UCSD-AML1 (cell line): ENCODE results near the gene DIS3L2.

Experiments
- DNase-seq: peaks from one replicate; lab custom pipeline; 2025; ENCODE audit not compliant: unreplicated experiment; lab: John Stamatoyannopoulos, UW

Gene DIS3L2

DNA sequence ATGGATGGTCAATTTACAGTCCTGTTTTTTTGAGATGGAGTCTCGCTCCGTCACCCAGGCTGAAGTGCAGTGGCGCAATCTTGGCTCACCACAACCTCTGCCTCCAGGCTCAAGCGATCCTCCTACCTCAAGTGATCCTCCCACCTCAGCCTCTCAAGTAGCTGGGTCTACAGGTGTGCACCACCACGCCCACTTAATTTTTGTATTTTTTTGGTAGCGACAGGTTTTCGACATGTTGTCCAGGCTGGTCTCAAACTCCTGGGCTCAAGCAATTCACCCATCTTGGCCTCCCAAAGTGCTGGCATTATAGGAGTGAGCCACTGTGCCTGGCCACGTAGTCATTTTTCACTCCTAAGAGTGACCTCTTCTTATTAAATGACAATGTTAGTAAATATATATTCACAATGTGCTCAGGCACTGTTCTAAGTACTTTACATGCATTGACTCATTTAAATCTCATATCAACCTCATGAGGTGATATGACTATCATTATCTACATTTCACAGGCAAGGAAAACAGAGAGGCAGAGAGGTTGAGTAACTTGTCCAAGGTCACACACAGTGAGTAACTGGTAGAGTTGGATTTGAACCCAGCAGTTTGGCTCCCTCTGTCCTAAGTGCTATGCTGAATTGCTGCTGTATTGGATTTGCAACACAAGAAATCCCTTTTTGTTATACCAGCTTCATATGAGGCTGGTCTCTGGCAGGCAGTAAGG lies 5.6 kb upstream of the DIS3L2 start:
- DNase-seq: no peak

DNA sequence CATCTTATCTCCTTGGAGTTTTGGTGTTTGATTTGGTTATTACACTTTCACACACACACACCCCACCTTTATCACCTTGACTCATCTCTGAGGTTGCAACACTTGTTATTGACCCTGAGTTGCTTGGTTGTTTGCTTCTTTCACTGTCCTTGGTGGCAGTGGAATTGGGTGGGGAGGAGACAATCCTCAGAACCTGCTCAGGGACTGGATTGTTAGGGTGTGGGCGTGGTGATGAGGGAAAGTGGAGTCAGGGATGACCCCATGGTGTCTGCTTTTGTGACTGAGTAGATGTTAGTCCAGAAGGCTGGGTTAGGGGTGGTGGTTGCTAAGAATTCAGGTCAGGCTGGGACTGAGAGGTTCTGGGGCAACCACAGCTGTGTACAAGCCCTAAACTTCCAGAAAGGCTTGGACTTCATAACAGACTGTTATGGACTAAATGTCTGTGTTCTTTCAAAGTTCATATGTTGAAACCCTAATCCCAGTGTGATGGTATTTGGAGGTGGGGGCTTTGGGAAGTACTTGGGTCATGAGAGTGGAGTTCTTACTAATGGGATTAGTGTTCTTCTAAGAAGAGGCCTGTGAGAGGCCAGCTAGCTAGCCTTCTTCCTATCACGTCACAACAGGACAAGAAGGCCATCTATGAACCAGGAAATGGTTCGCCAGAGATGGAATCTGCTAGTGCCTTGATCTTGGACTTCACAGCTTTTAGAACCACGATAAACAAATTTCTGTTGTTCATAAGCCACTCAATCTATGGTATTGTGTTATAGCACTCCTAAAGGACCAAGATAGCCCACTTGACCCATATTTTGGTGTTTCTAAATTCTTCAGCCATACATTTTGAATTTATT lies 3.4 kb upstream of the DIS3L2 start:
- DNase-seq: no peak

DNA sequence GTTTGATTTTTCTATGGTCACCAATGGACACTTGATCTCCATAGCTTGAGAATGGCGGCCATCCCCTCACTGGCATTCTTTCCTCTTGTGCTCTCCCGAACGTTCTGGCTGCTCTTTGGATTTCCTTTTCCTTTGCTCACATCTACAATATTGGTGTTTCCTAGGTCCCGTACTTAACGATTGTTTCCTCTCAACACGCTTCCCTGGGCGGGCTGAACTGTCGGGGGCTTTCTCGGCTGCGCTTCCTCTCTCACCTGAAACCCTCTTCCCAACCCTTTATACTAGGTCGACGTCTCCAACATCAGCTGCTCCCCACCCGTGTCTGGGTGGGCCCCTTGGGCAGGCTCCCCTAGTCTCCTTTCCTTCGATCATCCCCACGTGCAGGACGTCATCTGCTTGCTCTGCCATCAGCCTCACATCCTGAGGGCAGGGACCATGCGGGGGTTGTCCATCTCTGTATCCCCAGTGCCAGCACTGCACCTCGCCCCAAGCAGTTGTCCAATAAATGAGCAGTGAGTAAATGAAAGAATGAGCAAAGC lies 634 bp upstream of the DIS3L2 start:
- no peak for DNase-seq

DNA sequence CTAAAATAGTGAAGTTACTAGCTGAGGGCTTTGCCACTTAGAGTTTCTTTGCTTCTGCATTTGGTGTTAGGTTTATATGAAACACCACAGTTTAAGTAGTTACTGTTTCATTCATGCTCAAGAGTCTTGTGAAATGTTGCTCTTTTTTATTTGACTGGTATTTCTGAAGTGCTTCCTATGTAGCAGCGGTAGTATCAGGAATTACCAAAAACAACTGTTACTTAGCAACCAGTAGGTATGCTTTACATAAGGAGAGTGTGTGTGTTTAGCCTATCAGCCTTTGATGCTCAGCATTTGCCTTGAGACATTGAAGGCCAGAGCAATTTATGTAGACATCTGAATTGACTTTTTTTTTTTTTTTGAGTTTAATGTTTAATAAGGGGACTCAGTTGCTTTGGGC lies 3.6 kb downstream of the DIS3L2 start:
- no peak for DNase-seq

DNA sequence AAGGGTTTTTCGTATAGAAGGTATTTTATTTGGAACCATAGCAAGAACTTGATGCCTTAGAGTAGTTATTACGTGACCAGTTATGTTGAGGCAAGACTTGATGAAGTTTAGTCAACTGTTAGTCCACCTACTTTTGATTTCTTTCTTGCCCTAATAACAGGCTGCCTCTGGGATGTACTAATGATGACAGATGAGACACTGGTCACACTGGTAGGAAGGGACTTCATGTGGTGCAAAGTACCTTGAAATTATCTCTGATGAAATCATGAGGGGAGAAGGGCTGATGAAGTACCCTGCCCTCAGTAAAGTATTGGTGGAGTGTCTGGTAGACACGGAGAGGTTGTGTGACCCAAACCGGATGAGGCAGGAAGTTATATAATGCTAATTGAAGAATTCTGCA lies 5.4 kb downstream of the DIS3L2 start:
- DNase-seq: no peak

DNA sequence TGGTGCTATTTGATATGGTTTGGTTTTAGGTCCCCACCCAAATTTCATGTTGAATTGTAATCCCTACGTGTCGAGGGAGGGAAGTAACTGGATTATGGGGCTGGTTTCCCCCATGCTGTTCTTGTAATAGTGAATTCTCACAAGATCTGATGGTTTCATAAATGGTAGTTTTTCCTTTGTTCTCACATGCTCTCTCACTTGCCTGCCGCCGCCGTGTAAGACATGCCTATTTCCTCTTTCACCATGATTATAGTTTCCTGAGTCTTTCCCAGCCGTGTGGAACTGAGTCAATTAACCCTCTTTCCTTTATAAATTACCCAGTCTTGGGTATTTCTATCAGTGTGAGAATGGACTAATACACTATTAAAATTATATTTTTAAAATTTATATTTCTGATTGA lies 7.3 kb downstream of the DIS3L2 start:
- DNase-seq: no peak

DNA sequence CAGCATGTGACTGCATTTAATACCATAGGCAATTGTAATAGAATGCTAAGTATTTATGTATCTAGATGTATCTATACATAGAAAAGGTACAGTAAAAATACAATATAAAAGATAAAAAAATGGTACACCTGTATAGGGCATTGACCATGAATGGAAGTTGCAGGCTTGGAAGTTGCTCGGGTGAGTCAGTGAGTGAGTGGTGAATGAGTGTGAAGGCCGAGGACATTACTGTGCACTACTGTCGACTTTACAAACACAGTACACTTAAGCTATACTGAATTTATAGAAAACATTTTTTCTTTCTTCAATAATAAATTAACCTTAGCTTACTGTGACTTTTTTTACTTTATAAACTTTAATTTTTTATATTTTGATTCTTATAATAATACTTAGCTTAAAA lies 8.9 kb downstream of the DIS3L2 start:
- DNase-seq: no peak

DNA sequence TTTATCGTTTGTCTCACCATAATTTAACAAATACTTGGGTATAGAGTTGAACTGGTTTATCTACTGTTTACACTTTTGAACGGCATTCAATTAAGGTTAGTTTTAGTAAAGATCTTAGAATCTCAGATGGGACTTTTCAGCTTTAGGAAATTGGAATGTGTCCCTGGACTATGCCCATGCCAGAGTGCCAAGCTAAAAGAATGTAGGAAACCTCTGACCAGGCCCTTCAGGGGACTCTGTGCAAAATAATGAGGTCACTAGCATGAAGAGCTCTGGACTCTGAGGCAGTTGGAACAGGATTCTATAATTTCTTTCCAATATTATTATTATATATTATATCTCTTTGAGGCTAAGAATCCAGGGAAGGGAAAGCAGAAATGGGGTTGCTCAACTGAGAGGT lies 13.5 kb downstream of the DIS3L2 start:
- no peak for DNase-seq

DNA sequence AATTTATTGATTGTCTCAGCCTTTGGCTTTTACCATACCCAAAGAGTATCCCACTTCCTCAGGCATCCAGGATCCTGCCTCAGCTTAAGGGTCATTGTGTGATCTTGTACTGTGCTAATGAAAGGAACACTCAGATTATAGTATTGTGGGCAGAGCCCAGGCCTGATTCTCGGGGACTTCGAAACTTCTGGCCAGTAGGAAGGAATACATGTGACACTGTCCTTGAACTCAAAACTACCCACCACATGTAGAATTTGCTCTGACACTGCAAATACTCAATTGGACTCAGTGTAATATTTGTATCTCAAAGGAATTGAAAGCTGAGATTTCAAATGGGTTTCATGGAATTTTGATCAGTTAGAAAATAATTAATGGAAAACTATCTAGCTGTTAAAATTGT lies 15.9 kb downstream of the DIS3L2 start:
- no peak for DNase-seq

DNA sequence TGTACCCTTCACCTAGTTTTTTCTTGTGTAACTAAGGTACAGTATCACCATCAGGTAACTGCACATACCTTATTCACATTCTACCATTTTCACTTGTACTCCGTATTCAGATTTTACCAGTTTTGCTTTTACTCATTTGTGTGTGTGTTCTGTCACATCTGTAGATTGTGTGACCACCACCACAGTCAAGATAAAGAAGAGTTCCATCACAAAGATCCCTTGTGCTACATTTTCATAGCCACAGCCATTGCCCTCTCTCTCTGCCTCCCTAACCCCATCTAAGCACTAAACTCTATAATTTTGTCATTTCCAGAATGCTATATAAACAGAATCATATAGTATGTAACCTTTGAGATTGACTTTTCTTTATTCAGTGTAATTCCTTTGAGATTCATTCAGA lies 23.5 kb downstream of the DIS3L2 start:
- no peak for DNase-seq

DNA sequence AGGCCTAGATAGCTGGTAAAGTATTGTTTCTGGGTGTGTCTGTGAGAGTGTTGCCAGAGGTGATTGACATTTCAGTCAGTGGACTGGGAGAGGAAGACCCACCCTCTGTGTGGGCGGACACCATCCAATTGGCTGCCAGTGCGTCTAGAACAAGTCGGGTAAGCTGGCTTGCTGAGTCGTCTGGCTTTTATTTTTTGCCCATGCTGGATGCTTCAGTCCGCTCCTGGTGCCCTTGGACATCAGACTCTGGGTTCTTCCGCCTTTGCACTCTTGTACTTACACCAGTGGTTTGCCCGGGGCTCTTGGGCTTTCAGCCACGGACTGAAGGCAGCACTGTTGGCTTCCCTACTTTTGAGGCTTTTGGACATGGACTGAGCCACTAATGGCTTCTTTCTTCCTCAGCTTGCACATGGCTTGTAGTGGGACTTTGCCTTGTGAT lies 24.3 kb downstream of the DIS3L2 start:
- no peak for DNase-seq

DNA sequence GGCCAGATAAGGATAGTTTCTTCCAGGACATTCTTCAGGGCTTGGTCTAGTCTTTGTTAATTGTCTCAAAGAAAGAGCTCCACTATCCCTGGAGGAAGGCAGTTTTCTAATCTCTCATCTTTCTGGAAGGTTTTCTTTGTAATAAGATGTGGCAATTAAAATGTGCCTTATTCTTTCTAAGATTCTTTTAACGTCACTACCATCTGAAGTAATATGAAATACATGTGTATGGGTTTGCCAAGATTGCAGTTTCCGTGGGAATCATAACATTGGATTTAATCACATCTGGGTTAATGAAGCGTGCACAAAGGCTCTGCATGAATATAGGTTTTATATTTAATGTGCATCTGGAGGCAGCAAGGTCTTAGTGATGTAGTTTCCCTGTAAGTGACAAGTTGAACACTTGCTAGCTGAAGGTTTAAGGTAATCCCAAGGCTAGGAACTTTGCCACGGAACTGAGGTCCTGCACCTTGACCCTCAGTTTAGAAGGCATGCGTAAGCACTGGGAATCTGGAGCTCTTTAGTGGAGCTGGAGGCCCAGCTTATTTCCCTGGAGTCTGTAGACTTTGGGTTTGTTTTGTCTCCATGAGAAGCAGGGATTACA lies 25.7 kb downstream of the DIS3L2 start:
- no peak for DNase-seq

DNA sequence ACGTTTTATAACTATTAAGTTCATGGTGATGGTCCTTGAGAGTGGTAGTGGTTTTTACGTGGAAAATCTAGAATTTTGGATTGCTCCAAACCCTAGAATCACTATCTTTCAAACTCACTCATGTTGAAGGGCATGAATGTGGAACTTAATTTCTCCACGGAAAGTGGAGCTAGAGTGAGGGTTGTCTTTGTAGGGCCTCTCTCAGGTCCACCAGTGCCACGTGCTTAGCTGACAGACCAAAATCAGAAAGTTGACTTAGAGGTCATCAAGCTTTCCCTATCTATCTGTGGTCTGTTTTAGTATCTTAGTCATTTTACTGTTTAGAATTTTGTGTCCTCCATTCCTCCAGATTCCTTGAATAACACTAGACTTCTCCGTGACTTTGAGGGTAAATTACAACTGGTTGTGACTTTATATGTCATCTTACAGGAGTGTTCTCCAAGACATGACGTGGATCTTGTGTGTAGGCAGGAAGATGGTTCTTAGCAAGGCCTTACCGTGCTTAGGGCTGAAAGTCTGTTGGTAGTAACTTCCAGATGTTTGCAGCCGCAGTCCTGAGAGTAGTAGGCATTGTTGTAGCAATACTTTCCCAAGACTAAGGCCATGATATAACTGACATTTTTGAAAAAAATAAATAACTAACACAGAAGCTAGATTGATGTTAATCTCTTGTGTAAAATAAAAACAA lies 26.8 kb downstream of the DIS3L2 start:
- DNase-seq: no peak

DNA sequence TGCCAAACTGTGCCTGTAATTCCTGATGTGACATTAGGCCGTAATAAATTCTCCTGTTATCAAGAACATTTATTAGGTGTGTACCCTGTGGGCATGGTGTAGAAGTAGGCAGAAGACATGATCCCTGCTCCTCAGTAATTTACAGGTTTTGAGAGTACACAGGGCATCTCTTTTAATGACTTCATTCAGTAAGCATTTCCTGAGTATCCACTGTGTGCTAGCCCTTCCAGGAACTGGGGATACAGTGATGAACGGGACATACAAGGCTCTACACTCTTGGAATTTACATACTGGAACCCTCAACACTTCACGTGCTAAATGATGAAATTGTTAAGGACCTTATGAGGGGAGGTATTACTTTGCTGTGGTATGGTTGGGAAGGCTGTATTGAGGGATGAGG lies 30.2 kb downstream of the DIS3L2 start:
- no peak for DNase-seq

DNA sequence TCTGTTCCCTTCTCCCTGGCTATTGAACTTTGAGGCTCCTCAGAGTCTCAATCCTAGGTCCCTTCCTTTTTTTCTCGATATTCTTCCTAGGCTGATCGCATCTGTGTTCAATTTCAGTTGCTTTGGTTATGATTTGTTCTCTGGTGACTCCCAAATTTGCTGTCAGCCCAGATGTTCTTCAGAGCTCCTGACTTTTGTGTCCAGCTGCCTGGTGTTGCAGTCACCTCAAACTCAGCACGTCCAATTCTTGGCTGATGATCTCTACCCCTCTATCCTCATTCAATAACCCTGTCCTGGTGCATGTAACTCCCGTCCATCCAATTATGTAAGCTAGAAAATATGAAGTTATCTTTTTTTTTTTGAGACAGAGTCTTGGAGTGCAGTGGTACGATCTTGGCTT lies 31.4 kb downstream of the DIS3L2 start:
- DNase-seq: no peak

DNA sequence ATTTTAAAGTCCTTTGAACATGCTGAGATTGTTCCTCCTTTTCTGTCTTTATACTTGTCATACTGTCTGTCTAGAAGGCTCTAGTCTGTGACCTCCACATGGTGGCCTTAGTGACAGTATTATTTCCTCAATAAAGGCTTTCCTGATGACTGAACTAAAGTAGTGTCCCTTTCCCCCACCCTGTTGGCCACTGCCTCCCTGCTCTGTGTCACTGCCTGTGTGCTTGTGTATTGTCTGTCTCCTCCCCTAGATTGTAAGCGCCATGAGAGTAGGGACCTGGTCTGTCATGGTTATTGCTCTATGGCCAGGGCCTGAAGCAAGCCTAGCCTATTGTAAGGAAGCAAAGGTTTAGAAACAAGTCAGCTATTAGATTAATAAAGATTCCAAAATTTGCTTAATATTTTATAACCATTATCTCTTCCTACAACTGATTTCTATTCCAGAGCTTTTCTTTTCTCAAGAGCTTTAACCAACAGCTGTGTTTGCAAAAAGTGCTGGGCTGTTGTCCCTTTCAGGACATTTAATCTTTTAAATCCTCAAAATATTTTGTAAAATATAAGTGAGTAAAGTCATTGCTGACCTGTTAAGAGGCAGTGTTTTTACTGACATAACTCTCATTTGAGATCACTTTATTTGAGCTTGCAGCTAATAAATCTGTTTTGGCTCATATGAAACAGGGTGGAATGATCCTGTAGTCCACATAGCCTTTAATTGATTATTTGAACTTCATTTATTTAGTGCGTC lies 35.5 kb downstream of the DIS3L2 start:
- DNase-seq: no peak

DNA sequence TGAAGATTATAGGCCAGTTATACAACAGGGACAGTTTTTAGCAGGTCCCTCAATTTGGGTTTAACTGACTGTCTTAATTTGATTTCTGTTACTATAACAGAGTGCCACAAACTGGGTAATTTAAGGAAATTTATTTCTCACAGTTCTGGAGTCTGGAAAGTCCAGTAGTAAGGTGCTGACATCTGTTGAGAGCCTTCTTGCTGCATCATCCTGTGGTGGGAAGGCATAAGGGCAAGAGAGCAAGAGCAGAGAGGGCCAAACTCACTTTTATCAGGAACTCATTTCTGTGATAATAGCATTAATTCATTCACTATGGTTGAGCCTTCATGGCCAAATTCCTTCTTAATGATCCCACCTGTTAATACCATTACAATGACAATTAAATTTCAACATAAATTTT lies 36.5 kb downstream of the DIS3L2 start:
- no peak for DNase-seq

DNA sequence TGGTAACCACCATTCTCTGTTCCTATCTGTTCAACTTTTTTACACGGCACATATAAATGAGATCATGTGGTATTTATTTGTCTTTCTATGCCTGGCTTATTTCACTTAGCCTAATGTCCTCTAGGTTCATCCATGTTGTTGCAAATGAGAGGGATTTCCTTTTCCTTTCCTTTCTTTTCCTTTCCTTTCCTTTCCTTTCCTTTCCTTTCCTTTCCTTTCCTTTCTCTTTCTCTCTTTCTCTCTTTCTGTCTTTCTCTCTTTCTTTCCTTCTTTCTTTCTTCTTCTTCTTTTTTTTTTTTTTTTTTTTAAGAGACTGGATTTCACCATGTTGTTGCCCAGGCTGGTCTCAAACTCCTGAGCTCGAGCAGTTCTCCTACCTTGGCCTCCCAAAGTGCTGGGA lies 38.9 kb downstream of the DIS3L2 start:
- no peak for DNase-seq

DNA sequence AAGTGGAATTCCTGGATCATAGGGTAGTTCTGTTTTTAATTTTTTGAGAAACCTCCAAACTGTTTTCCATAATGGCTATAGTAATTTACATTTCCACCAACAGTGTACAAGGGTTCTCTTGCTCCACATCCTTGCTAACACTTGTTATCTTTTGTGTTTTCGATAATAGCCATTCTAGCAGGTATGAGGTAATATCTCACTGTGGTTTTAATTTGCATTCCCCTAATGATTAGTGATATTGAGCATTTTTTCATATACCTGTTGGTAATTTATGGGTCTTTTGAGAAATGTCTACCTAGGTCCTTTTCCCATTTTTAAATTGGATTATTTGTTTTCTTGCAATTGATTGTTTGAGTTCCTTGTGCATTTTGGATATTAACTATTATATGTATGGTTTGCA lies 39.6 kb downstream of the DIS3L2 start:
- DNase-seq: no peak

DNA sequence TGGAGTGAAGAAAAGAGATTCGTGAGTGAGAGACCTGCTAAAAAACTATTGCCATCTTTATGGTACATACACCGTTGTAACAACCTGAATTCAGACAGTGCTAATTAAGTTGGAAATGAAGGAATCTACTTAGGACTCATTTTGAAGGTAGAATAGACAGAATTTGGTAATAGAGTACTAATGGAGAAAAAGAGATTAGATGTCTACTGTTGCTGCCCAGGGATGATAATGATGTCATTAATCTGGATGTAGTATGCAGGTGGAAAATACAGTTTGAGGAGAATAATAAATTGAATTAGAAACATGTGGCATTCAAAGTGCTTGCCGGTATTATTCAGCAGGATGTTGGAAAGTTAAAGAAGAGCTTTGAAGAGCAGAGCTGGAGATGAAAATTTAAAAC lies 44.7 kb downstream of the DIS3L2 start:
- DNase-seq: no peak
